Stimulated activated CD4-positive, alpha-beta T cell treated with anti-CD3 and anti-CD28 coated beads, Interleukin-12 subunit alpha, Interleukin-12 subunit beta, amount 100 ng/mL, for 48 hours (primary cell): ENCODE data around the gene EPN2.

Experiments used
- DNase-seq, 3 donors: peaks; one replicate each; pipeline ENCODE4 v3.0.0-alpha.2; 2020; ENCODE audit warnings: low read depth in 2 of 3, low spot score in 1 of 3

The EPN2 gene

GRCh38 chr17:19309701-19310100 lies 72.5 kb downstream of the EPN2 start:
- no peak for DNase-seq

DNA sequence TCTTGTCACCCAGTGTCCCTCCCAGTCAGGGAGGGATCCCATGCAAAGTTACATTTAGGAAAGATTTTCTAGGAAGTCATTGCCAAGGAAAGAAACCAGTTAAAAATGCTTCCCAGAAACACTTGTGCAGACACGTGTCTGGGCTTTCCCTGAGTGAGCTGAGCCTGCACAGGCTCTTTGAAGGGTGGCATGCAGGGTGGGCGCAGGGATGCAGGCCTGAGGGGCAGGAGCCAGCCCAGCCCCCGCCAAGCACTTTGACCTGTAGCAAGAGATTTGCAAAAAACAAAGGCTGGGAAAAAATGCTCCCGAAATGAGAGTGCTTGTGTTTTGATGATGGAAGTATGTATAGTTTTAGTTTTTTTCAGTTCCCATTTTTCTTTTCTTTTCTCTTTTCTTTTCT lies 73.0 kb downstream of the EPN2 start:
- no peak for DNase-seq

- DNase-seq, result no peak
These were observed 73.8 kb downstream of the EPN2 start for GRCh38 chr17:19311016-19311415.

GRCh38 chr17:19311421-19312215 lies 74.5 kb downstream of the EPN2 start:
- DNase-seq, result no peak

DNA sequence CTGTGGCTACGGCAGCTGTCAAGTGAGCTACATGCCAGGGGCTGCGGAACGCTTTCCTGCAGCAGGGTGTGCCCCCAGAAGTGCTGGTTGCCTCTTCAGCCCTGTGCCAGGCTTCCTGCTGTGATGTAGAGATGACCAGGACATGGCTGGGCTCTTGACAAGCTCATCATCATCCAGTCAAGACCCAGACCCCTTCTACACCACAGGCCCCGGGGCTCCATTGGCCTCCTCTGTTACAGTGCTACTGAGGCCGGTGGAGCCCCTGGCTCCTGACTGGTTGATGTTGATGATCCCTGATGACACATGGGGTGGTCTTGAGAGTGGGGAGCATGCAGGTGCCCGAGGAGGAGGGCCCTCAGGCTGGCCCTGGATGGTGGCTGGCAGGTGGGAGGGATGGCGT lies 75.2 kb downstream of the EPN2 start:
- no peak for DNase-seq

DNA sequence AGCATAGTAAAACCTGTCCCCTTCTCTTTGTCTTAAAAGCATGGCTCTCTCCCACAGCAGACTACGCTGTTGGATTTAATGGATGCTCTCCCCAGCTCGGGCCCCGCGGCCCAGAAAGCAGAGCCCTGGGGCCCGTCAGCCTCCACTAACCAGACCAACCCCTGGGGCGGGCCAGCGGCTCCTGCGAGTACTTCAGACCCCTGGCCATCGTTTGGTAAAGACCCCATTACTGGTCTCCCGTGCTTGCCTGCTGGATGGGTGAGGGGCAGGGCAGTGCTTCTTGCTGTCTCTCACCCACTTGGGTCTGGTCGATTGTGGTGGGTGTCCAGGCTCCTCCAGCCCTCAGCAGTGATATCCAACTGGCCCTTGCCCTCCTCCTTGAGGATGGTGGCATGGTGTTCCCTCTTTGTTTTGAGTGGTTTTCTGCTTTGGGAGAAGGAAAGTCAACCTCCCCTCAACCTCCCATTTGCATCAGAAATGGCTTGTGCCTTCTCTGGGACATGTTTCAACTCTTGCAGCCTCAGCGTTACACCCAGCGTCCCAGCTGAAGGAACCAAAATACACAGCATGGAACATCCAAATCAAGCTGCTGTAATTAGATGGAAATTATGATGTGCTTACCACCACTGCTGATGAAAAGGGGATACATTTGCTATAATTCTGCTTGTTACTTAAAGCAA lies 76.0 kb downstream of the EPN2 start:
- DNase-seq, result no peak

GRCh38 chr17:19313746-19314651 lies 76.8 kb downstream of the EPN2 start:
- no peak for DNase-seq

GRCh38 chr17:19315104-19315503 lies 77.9 kb downstream of the EPN2 start:
- DNase-seq, result no peak

- no peak for DNase-seq
These were observed 79.7 kb downstream of the EPN2 start for GRCh38 chr17:19316761-19317358.

- DNase-seq, result no peak
These were observed 80.4 kb downstream of the EPN2 start for GRCh38 chr17:19317359-19318095.

GRCh38 chr17:19318611-19319010 lies 81.4 kb downstream of the EPN2 start:
- no peak for DNase-seq

- no peak for DNase-seq
These were observed 82.8 kb downstream of the EPN2 start for GRCh38 chr17:19319771-19320505.

DNA sequence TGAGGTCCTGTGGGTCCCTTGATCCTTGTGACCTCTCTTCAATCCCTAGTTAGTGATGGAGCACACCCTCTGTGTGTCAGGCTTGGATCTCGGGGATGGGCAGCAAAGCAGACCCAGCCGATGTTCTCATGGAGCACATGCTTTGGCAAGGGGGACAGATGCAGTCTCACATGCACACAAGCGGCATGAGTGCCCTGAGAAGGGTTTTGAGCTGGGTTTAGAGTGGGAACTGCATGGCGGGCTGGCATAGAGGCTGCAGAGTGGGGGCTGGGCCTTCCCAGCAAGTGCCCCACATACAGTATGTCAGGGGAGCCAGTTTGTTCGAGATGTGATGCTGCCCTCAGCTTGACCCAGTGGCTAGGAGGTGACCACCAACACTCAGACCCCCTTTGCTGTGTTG lies 83.7 kb downstream of the EPN2 start:
- DNase-seq, result no peak

GRCh38 chr17:19321481-19322128 lies 84.4 kb downstream of the EPN2 start:
- DNase-seq, result no peak

GRCh38 chr17:19322129-19322505 lies 85.0 kb downstream of the EPN2 start:
- no peak for DNase-seq

- DNase-seq, result no peak
These were observed 85.7 kb downstream of the EPN2 start for GRCh38 chr17:19322861-19323260.

GRCh38 chr17:19325542-19325941 lies 88.4 kb downstream of the EPN2 start:
- no peak for DNase-seq

DNA sequence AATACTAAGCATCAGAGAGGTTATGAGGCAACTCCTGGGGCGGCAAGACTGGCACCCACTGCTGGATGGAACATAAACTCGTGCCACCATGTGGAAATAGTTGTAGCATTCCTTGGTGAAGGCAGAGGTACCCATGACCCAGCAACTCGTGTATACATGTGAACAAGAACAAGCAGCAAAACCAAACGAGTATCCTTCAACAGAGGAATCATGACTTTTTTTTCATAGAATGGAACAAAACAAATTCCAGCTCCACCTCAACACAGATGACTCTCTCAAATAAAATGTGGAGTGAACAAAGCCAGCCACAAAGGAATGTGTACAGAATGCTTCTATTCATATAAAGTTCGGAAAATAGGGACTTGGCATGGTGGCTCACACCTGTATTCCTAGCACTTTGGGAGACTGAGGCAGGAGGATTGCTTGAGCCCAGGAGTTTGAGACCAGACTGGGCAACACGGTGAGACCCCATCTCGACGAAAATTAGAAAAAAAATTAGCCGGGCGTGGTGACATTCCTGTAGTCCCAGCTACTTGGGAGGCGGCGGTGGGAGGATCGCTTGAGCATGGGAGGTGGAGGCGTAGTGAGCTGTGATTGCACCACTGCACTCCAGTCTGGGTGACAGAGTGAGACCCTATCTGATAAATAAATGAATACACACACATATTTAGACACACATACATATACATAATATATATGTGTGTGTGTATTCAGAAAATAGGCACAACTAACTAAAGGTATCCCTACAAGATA lies 90.0 kb downstream of the EPN2 start:
- no peak for DNase-seq
